ENCODE measurements around the gene IGFL2. TPM values are rescaled to one million over a fixed set of nuclear protein-coding genes. Genes with fewer than 3 reads are reported as not detected.

The IGFL2 gene
- total and polyA plus RNA-seq, 9 of the 15 experiments (the other 6 are each of a cell fraction or from before 2014, with no cell fraction given): 0.42 to 1.7 (median 0.75) TPM; not detected in 2

- 6% methylated on average over 4 of the region's 4 CpGs for WGBS (ENCODE audit: insufficient coverage, low coverage, missing lambda C conversion rate)
- Histone ChIP-seq H3K9me3 (replicated peaks; ENCODE audit: control insufficient read depth, insufficient read depth, low read depth, low read length) (no peaks in the 10 kb centered on the region), H3K9ac (ENCODE audit: insufficient read depth in 1 of 2, low read depth in 2 of 2, low read length in 2 of 2) (no peak overlapping the region), H3K4me1 (replicated peaks in 1 of 2; ENCODE audit: control insufficient read depth in 2 of 2, insufficient read depth in 2 of 2, low read length in 2 of 2) (peaks cover 5% of the 10 kb centered on the region in 2 experiments), H3K4me2 (ENCODE audit: insufficient read depth, low read length) (peak overlapping the region; percentile 31; the same call in 1 of the 2 replicates), H2AFZ (ENCODE audit: low read depth, low read length) (0 out of 2 replicates have a peak overlapping the region, but pooled peaks have one; percentile 2), H3K79me2 (ENCODE audit: control insufficient read depth, insufficient read depth, low read length) (no peaks in the 10 kb centered on the region; the same call in 2 of the 3 replicates), H3K9me1 (ENCODE audit: control insufficient read depth, insufficient read depth, low read length) (no peaks in the 10 kb centered on the region), H3K27ac (ENCODE audit: extremely low read depth, low read depth, low read length) (peak overlapping the region; percentile 49; the same call in 1 of the 3 replicates), H4K20me1 (replicated peaks; ENCODE audit: control insufficient read depth, insufficient read depth, low read length) (no peaks in the 10 kb centered on the region), H3K4me3 (no peak overlapping the region), H3K27me3 (ENCODE audit: control insufficient read depth in 2 of 2, insufficient read depth in 2 of 2, low read length in 2 of 2) (no peaks in the 10 kb centered on the region), H3K36me3 (ENCODE audit: control insufficient read depth, insufficient read depth, low read length) (no peaks in the 10 kb centered on the region)
- no TSS peak for BruUV-seq (replicated peaks)
- intact Hi-C loops (cut with micrococcal nuclease) (no loop called here), in situ Hi-C loops (cut with MboI) (no loop called here)
- CTCF ChIA-PET (ENCODE audit: low intra/inter-chr PET ratio): no interaction called here
- FAIRE-seq: peak; percentile 66
- peak; percentile 80; the same call in 1 of the 2 replicates for TF ChIP-seq ELF2 (CRISPR knock-in tag; IDR thresholded peaks at IDR 0.05)
- TF ChIP-seq SFPQ (IDR thresholded peaks at IDR 0.05; ENCODE audit: low read depth, low read length): no peak
- TF ChIP-seq ZNF695 (CRISPR knock-in tag; IDR thresholded peaks at IDR 0.05): no peak
- no peak for DNase-seq (ENCODE audit: extremely low read depth in 1 of 4, low spot score in 3 of 4)
- no peak for ATAC-seq
- POLR2A ChIA-PET: no interaction called here
Measured at GRCh38 chr19:46202426-46202825, 54.4 kb downstream of the IGFL2 start.

Data from K562 (cell line).